ENCODE results near the gene SAP30L.

DNA sequence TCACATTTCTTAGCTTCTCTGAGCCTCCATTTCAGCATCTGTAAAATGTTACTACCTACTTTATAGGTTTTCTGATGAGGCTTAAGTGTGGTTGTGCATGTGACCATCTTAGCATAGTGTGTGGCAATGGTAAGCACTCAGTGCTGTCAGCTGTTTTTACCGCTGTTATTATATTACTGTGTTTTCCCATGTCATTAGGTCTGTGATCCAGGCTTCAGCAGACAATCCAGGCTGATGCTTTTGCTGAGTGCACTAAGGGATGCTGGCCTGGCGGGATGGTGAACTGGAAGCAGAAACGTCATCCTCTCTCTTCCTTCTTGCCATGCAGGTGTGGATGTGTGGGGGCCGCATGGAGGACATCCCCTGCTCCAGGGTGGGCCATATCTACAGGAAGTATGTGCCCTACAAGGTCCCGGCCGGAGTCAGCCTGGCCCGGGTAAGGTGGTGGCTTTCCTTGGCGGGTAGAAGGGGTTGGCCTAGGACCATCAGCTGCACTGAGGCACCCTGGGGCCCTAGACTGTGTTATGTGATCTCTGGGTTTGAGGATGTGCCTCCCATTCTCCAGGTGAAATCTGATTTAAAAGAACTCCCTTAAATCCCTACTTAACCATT, 41.9 kb upstream of the SAP30L start:
- TF ChIP-seq, protein P1, sequence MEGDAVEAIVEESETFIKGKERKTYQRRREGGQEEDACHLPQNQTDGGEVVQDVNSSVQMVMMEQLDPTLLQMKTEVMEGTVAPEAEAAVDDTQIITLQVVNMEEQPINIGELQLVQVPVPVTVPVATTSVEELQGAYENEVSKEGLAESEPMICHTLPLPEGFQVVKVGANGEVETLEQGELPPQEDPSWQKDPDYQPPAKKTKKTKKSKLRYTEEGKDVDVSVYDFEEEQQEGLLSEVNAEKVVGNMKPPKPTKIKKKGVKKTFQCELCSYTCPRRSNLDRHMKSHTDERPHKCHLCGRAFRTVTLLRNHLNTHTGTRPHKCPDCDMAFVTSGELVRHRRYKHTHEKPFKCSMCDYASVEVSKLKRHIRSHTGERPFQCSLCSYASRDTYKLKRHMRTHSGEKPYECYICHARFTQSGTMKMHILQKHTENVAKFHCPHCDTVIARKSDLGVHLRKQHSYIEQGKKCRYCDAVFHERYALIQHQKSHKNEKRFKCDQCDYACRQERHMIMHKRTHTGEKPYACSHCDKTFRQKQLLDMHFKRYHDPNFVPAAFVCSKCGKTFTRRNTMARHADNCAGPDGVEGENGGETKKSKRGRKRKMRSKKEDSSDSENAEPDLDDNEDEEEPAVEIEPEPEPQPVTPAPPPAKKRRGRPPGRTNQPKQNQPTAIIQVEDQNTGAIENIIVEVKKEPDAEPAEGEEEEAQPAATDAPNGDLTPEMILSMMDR (IDR thresholded peaks at IDR 0.05; ENCODE audit: low read depth, low read length, missing input control), result no peak
- TF ChIP-seq FOXA1 (IDR thresholded peaks at IDR 0.05) (no peak), RAD21 (IDR thresholded peaks at IDR 0.05) (no peak), SP1 (IDR thresholded peaks at IDR 0.05) (no peak)
- TF ChIP-seq, protein P2, sequence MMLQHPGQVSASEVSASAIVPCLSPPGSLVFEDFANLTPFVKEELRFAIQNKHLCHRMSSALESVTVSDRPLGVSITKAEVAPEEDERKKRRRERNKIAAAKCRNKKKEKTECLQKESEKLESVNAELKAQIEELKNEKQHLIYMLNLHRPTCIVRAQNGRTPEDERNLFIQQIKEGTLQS (IDR thresholded peaks at IDR 0.05), result no peak
- TF ChIP-seq, protein P3, sequence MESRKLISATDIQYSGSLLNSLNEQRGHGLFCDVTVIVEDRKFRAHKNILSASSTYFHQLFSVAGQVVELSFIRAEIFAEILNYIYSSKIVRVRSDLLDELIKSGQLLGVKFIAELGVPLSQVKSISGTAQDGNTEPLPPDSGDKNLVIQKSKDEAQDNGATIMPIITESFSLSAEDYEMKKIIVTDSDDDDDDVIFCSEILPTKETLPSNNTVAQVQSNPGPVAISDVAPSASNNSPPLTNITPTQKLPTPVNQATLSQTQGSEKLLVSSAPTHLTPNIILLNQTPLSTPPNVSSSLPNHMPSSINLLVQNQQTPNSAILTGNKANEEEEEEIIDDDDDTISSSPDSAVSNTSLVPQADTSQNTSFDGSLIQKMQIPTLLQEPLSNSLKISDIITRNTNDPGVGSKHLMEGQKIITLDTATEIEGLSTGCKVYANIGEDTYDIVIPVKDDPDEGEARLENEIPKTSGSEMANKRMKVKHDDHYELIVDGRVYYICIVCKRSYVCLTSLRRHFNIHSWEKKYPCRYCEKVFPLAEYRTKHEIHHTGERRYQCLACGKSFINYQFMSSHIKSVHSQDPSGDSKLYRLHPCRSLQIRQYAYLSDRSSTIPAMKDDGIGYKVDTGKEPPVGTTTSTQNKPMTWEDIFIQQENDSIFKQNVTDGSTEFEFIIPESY (IDR thresholded peaks at IDR 0.05), result no peak
